Measurements from ENCODE around the gene EXOSC3. TPM values are rescaled to one million over a fixed set of nuclear protein-coding genes. Genes with fewer than 3 reads are reported as not detected.
A peak's percentile ranks its signal among the peaks of the same experiment; 100 is the strongest.

Gene EXOSC3
- total and polyA plus RNA-seq, 9 of the 15 experiments (the other 6 are each of a cell fraction or from before 2014, with no cell fraction given) = 18.5 to 266 (median 114) TPM

GRCh38 chr9:37747271-37747753, 37.6 kb downstream of the EXOSC3 start (continued):
- no peak for TF ChIP-seq ZNF318 (IDR thresholded peaks at IDR 0.05; ENCODE audit: borderline replicate concordance in 1 of 2, low read depth in 1 of 2)
- 0 out of 2 replicates have a peak, but pooled peaks have one; percentile 11 for TF ChIP-seq HDAC2 (IDR thresholded peaks at IDR 0.05)
- TF ChIP-seq RB1 (IDR thresholded peaks at IDR 0.05; ENCODE audit: low read depth) = peak; percentile 48; the same call in 1 of the 2 replicates
- TF ChIP-seq ZMIZ1 (IDR thresholded peaks at IDR 0.05; ENCODE audit: low read depth in 2 of 2, low read length in 2 of 2) = 0 out of 4 replicates have a peak, but pooled peaks of 1 of the 2 experiments have one; percentile 26
- TF ChIP-seq WHSC1 (IDR thresholded peaks at IDR 0.05; ENCODE audit: low read length) = no peak
- peak; percentile 50; the same call in 1 of the 2 replicates for TF ChIP-seq JUND (IDR thresholded peaks at IDR 0.05; ENCODE audit: borderline replicate concordance, low read depth, low read length)
- no peak; the same call in 2 of the 3 replicates for TF ChIP-seq JUND (tag; IDR thresholded peaks at IDR 0.05; ENCODE audit: borderline replicate concordance, low read depth, low read length)
- TF ChIP-seq MYC (IDR thresholded peaks at IDR 0.05; ENCODE audit: low read depth, low read length) = peak; percentile 97
- TF ChIP-seq MYC (CRISPR knock-in tag; IDR thresholded peaks at IDR 0.05; ENCODE audit: borderline replicate concordance, low read depth) = no peak
- no peak for TF ChIP-seq PHF8 (IDR thresholded peaks at IDR 0.05; ENCODE audit: borderline replicate concordance, low read length)
- no peak for TF ChIP-seq CSDE1 (IDR thresholded peaks at IDR 0.05)

Measured in K562 (cell line).